KOPT-K1 (cell line): ENCODE data around the gene KMT5B.

Experiments
- H3K27ac ChIP-seq: fragments of 200-600 bp; sonication (generic); 2 replicates; pipeline ENCODE4 v1.5.1; 2016; ENCODE audit warnings: antibody characterized with exemption, mild to moderate bottlenecking, low read depth, low read length; ENCODE audit not compliant: poor library complexity, severe bottlenecking
- H3K36me3 ChIP-seq: fragments of 200-600 bp; sonication (generic); 2 replicates; pipeline ENCODE4 v1.5.1; 2017; ENCODE audit warnings: antibody characterized with exemption, mild to moderate bottlenecking, low read length, moderate library complexity; ENCODE audit not compliant: insufficient read depth
- H3K9me3 ChIP-seq: fragments of 200-600 bp; sonication (generic); 2 replicates; pipeline ENCODE4 v1.5.1; 2017; ENCODE audit warnings: antibody characterized with exemption, low read length, mild to moderate bottlenecking; ENCODE audit not compliant: insufficient read depth, poor library complexity, severe bottlenecking

The KMT5B gene

GRCh38 chr11:68133761-68134160 lies 79.3 kb downstream of the KMT5B start:
- no peak overlapping the region for H3K27ac ChIP-seq
- H3K36me3 ChIP-seq = no peaks in the 10 kb centered on the region
- H3K9me3 ChIP-seq = peaks cover 40% of the 10 kb centered on the region

DNA sequence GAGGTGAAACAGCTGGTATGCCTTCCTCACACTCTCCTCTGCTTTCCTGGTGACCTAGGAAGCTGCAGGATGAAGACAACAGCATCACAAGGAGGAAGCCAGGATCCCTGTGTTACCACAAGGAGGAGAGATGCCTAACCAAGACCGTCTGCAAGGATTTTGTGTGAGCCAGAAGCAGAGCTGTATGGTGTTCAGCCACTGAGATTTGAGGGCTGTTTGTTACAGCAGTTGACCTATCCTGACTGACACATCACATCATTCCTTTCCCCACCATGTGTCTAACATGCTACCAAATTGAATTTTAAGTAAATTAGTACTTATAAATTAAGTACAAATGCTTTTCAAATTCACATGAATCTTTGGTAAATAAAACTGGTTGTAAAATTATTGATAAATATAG lies 83.0 kb downstream of the KMT5B start:
- no peaks in the 10 kb centered on the region for H3K36me3 ChIP-seq
- peaks cover 36% of the 10 kb centered on the region for H3K9me3 ChIP-seq
- H3K27ac ChIP-seq = no peak overlapping the region

- Histone ChIP-seq H3K9me3 (peaks cover 29% of the 10 kb centered on the region), H3K36me3 (no peaks in the 10 kb centered on the region), H3K27ac (no peak overlapping the region)
Measured at GRCh38 chr11:68128682-68129327, 84.3 kb downstream of the KMT5B start.

GRCh38 chr11:68127714-68128681 lies 85.1 kb downstream of the KMT5B start:
- Histone ChIP-seq H3K9me3 (peaks cover 21% of the 10 kb centered on the region), H3K36me3 (no peaks in the 10 kb centered on the region), H3K27ac (no peak overlapping the region)

DNA sequence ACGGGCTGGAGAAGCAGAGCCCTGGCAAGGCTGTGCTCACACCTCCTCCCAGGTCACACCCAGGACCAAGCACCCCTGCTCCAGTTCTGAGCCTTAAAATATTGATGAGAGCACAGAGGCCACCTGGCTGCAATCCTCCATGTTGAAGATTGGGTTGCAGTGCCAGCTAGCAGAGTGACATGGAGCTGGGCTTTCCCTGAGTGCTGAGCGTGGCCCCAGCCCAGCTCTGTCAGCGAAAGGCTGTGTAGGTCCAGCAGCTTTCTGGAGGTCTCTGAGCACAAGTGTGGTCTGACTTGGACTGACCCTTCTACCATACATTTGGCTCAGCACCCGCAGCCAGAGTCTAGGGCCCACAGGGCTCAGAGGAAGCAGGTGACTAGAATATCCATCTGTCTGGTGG lies 87.9 kb downstream of the KMT5B start:
- H3K36me3 ChIP-seq = no peaks in the 10 kb centered on the region
- no peaks in the 10 kb centered on the region for H3K9me3 ChIP-seq
- H3K27ac ChIP-seq = no peak overlapping the region

- Histone ChIP-seq H3K27ac (no peak overlapping the region), H3K36me3 (peaks cover 7% of the 10 kb centered on the region), H3K9me3 (no peaks in the 10 kb centered on the region)
Measured at GRCh38 chr11:68122936-68123539, 90.1 kb downstream of the KMT5B start.

DNA sequence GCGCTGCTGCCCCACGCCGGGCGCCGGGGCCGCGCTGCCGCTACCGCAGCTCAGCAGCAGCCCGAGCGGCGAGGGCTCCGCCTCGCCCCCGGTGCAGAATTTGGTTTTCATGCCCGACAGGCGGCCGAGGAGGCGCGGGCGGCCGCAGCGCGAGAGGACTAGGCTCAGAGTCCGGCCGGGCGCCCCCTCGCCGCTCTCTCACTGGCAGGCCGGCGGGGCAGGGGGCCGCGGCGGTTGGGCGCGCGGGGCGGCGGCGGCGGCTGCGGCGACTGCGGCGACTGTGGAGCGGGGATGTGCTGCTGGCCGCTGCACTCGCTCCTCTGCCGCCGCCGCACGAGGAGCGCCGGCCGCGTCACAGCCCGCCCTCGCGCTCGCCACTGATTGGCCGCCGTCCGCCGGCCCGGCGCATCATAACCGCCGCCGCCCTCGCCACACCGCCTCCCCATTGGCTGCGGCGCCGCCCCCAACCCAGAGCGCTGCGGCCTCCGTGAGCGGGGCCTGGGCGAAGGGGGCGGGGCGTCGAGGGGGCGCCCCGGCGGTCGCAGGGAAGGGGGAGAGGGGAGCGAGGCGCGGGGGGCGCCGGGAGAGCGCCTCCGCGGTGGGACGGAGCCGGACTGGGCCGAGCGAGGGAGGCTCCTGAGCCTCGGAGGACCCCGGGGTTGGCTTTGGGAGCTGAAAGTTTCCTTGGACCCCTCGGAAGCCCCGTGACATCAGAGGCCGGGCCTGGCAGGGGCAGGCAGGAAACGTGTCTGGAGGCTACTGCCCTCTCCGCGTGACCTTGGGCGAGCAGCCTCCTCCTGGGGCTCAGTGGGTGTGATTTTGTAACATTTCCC lies 91.8 kb downstream of the KMT5B start, which contains the start of gene CHKA:
TSS of gene CHKA (minus strand) at position 322 of the 833 bp plus-strand sequence. CDS start at position 111, 211 bp downstream.
- H3K27ac ChIP-seq = peak within 1 kb of the TSS; percentile 61

GRCh38 chr11:68120273-68121066 lies 92.6 kb downstream of the KMT5B start:
- Histone ChIP-seq H3K36me3 (peaks cover 18% of the 10 kb centered on the region), H3K9me3 (no peaks in the 10 kb centered on the region), H3K27ac (peak overlapping the region; percentile 61)

More for the DNA sequence above, 91.8 kb downstream of the KMT5B start, which contains the start of gene CHKA:
- Histone ChIP-seq H3K36me3 (peaks cover 12% of the 10 kb centered on the region), H3K9me3 (no peaks in the 10 kb centered on the region)

DNA sequence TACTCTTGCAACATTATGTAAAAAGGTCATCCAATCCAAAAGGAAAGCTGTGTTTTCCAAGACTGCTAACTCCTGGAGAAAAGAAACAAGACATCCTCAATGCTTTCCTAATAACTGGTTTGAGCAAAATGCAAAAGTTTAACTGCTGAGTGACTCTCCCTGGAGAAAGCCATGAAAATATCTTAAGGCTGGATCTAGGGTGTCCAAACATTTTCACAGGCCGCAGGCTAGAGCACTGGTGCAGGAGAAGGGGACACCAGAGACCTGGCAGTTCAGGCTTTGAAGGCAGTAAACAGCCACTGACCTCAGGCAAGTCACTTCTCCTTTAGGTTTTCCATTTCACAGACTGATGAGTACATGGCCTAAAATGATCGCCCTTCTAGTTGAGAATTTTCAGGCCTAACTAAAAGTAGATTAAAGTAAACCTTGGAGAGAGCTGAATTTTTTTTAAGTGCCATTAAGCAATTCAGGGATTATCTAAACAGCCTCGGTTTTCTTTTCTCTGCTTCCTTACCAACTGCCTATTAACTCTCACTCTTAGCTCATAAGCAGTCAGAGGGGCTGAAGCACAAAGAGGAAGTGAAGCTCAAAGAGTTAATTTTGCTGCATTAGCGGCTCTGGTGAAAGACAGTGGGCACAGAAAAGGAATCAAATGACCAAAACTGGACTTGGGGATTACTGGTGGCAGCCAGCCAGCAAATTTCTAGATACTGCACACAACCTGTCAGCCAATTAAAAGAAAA lies 94.2 kb downstream of the KMT5B start:
- Histone ChIP-seq H3K36me3 (peaks cover 18% of the 10 kb centered on the region), H3K9me3 (no peaks in the 10 kb centered on the region), H3K27ac (no peak overlapping the region)

DNA sequence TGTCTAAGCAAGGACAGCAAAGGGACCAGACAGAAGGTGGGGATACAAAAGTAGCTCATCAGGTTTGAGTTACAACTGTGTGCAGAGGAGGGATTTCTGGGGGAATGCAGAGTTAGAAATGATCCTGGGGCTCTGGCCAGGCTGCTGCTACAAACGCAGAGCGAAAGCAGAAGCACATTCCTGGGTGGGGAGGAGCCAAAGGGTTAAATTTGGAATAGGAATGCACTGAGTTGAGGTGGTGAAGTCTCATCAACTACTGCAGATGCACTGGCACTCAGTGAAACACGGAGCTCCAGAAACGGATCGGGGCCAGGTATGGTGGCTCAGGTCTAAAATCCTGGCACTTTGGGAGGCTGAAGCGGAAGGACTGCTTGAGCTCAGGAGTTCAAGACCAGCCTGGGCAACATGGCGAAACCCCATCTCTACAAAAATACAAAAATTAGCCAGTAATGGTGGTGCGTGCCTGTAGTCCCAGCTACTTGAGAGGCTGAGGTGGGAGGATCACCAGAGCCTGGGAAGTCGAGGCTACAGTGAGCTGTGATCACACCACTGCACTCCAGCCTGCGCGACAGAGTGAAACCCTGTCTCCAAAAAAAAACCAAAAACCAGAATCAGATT lies 95.1 kb downstream of the KMT5B start:
- no peaks in the 10 kb centered on the region for H3K9me3 ChIP-seq
- no peak overlapping the region for H3K27ac ChIP-seq
- peaks cover 18% of the 10 kb centered on the region for H3K36me3 ChIP-seq

DNA sequence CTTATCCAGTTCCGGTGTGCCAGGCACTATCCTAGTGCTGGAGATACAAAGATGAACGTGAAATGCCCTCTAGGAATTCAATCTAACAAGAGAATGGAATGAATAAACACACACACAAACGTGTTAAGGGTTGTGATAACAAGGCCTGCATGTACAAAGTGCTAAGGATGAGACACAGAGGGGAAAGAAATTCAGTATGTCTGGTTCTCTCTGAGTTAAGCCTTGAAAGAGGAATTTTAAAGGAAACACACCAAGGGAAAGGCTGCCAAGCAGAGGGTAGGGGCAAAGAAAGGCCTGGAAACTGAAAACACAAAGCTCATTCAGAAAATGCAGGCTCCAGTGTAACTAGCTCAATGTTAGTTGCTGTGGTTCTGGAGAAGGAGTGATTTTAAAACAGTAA lies 96.1 kb downstream of the KMT5B start:
- Histone ChIP-seq H3K36me3 (peaks cover 18% of the 10 kb centered on the region), H3K27ac (no peak overlapping the region), H3K9me3 (no peaks in the 10 kb centered on the region)

DNA sequence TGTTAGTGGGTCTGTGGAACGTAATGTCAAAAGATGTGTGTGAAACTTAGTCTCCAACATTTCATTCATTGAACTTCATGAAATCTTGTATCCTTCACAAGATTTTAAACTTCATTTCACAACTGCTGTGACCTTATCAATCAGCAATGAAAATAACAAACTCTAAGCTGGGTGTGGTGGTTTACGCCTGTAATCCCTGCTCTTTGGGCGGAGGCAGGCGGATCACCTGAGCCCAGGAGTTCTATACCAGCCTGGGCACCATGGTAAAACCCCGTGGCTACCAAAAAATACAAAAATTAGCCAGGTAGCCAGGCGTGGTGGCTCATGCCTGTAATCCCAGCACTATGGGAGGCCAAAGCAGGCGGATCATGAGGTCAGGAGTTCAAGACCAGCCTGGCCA lies 97.0 kb downstream of the KMT5B start:
- Histone ChIP-seq H3K9me3 (no peaks in the 10 kb centered on the region), H3K36me3 (peaks cover 18% of the 10 kb centered on the region), H3K27ac (no peak overlapping the region)

DNA sequence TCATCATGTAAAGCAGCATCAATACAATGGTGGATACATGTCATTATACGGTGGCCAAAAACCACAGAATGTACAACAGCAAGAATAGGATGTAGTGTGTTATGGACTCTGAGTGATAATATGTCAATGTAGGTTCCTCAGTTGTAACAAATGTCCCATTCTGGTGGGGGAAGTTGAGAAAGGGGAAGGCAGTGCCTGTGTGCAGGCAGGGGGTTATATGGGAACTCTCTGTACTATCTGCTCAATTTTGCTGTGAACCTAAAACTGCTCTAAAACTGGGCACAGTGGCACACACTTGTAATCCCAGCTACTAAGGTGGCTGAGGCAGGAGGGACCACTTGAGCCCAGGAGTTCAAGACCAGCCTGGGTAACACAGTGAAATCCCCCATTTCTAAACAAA lies 97.8 kb downstream of the KMT5B start:
- H3K27ac ChIP-seq = no peak overlapping the region

More for the DNA sequence above, 97.8 kb downstream of the KMT5B start:
- H3K36me3 ChIP-seq = peaks cover 18% of the 10 kb centered on the region
- H3K9me3 ChIP-seq = no peaks in the 10 kb centered on the region
